K562 (cell line): ENCODE data around the gene PSRC1. TPM values are rescaled to one million over a fixed set of nuclear protein-coding genes. Genes with fewer than 3 reads are reported as not detected.

Source experiments
- DPF2 ChIP-seq: fragments of 450-650 bp; IDR thresholded peaks from 2 replicates; pipeline ENCODE4 v1.6.1; 2016
- ELF1 ChIP-seq: fragments of 200-800 bp; sonication (Bioruptor generic); IDR thresholded peaks from 2 replicates; pipeline ENCODE4 v1.6.1; 2016; ENCODE audit warnings: missing genetic modification characterization, missing compliant biosample characterization
- EP300 ChIP-seq: IDR thresholded peaks from 2 replicates; pipeline ENCODE4 v1.6.1; 2012; ENCODE audit warnings: low read length, improper control_type of control experiment
- KLF13 ChIP-seq: fragments of 450-650 bp; IDR thresholded peaks from 2 replicates; pipeline ENCODE4 v1.6.1; 2016; ENCODE audit warnings: missing genetic modification characterization, low read depth, mild to moderate bottlenecking, missing compliant biosample characterization, moderate library complexity, borderline replicate concordance
- PHF21A ChIP-seq: fragments of 450-650 bp; IDR thresholded peaks from 2 replicates; pipeline ENCODE4 v1.6.1; 2017; ENCODE audit warnings: low read depth, borderline replicate concordance
- PML ChIP-seq: IDR thresholded peaks from 2 replicates; pipeline ENCODE4 v1.6.1; 2012; ENCODE audit warnings: low read length, inconsistent platforms
- SNRNP70 ChIP-seq: fragments of 200-400 bp; formaldehyde crosslinking; optimal IDR thresholded peaks from 2 replicates; pipeline ENCODE3; 2017; ENCODE audit warnings: low read depth, low read length
- ZNF592 ChIP-seq: fragments of 450-650 bp; IDR thresholded peaks from 2 replicates; pipeline ENCODE4 v1.6.1; 2017; ENCODE audit warnings: antibody characterized with exemption, mild to moderate bottlenecking
- ZNF609 ChIP-seq: sonication (generic); formaldehyde crosslinking; IDR thresholded peaks from 2 replicates; pipeline ENCODE4 v1.8.1; 2023; ENCODE audit warnings: missing genetic modification reagents, mild to moderate bottlenecking, borderline replicate concordance
- polyA plus RNA-seq, 8 experiments: library from polyadenylated mRNA; depleted of rRNA in 4 of 8; stranded (reverse) in 5 of 8; unstranded in 3 of 8; fragments of >200 nt; fragmentation: Nextera tagmentation in 2 of 8; fragmentation: Illumina TruSeq in 1 of 8; extraction: Ambion mirVana in 2 of 8; extraction: Trizol in 1 of 8; gene quantifications; 2 replicates each; pipeline versions ENCODE4 v1.2.1 to v1.2.3, GENCODE V29; 2011 to 2014; ENCODE audit warnings: inconsistent platforms in 1 of 8, missing spikeins in 1 of 8
- total RNA-seq, 7 experiments: library from RNA; depleted of rRNA in 6 of 7; stranded (reverse); fragments of >200 nt in 6 of 7; fragmentation: Illumina TruSeq in 2 of 7; extraction: Trizol in 2 of 7; gene quantifications; 2 replicates each; pipeline versions ENCODE4 v1.2.1 to v1.2.3, GENCODE V29; 2011 to 2021; ENCODE audit warnings: low replicate concordance in 1 of 7
- TF ChIP-seq, protein P1 (sequence below), 2 experiments: fragments of 450-650 bp; IDR thresholded peaks; 2 replicates each; pipeline ENCODE4 v1.6.1; 2016
- TF ChIP-seq, protein P2 (sequence below): sonication (generic); formaldehyde crosslinking; IDR thresholded peaks from 2 replicates; pipeline ENCODE4 v1.8.0; 2022; ENCODE audit warnings: mild to moderate bottlenecking, missing genetic modification reagents

Gene PSRC1
- total and polyA plus RNA-seq, 9 of the 15 experiments (the other 6 are each of a cell fraction or from before 2014, with no cell fraction given): 6.5 to 65.2 (median 39.3) TPM

- TF ChIP-seq ZNF609 (CRISPR knock-in tag) (0 out of 2 replicates have a peak, but pooled peaks have one; percentile 24), KLF13 (tag) (peak; percentile 28), EP300 (no peak; the same call in none of the 2 replicates), ZNF592 (no peak; the same call in 1 of the 2 replicates), SNRNP70 (no peak), PML (0 out of 2 replicates have a peak, but pooled peaks have one; percentile 62), DPF2 (peak; percentile 70; the same call in 1 of the 2 replicates), PHF21A (no peak), ELF1 (tag) (peak; percentile 87)
- TF ChIP-seq, protein P1, sequence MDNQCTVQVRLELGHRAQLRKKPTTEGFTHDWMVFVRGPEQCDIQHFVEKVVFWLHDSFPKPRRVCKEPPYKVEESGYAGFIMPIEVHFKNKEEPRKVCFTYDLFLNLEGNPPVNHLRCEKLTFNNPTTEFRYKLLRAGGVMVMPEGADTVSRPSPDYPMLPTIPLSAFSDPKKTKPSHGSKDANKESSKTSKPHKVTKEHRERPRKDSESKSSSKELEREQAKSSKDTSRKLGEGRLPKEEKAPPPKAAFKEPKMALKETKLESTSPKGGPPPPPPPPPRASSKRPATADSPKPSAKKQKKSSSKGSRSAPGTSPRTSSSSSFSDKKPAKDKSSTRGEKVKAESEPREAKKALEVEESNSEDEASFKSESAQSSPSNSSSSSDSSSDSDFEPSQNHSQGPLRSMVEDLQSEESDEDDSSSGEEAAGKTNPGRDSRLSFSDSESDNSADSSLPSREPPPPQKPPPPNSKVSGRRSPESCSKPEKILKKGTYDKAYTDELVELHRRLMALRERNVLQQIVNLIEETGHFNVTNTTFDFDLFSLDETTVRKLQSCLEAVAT (IDR thresholded peaks at IDR 0.05): peak; percentile 51 to 55; a peak in 2 of 4 replicates
- TF ChIP-seq, protein P2, sequence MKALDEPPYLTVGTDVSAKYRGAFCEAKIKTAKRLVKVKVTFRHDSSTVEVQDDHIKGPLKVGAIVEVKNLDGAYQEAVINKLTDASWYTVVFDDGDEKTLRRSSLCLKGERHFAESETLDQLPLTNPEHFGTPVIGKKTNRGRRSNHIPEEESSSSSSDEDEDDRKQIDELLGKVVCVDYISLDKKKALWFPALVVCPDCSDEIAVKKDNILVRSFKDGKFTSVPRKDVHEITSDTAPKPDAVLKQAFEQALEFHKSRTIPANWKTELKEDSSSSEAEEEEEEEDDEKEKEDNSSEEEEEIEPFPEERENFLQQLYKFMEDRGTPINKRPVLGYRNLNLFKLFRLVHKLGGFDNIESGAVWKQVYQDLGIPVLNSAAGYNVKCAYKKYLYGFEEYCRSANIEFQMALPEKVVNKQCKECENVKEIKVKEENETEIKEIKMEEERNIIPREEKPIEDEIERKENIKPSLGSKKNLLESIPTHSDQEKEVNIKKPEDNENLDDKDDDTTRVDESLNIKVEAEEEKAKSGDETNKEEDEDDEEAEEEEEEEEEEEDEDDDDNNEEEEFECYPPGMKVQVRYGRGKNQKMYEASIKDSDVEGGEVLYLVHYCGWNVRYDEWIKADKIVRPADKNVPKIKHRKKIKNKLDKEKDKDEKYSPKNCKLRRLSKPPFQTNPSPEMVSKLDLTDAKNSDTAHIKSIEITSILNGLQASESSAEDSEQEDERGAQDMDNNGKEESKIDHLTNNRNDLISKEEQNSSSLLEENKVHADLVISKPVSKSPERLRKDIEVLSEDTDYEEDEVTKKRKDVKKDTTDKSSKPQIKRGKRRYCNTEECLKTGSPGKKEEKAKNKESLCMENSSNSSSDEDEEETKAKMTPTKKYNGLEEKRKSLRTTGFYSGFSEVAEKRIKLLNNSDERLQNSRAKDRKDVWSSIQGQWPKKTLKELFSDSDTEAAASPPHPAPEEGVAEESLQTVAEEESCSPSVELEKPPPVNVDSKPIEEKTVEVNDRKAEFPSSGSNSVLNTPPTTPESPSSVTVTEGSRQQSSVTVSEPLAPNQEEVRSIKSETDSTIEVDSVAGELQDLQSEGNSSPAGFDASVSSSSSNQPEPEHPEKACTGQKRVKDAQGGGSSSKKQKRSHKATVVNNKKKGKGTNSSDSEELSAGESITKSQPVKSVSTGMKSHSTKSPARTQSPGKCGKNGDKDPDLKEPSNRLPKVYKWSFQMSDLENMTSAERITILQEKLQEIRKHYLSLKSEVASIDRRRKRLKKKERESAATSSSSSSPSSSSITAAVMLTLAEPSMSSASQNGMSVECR (CRISPR knock-in tag): peak; percentile 80
Observed at GRCh38 chr1:109282952-109283747, at the start of gene PSRC1 (continued).
